Neutrophil (primary cell): ENCODE measurements around the gene WNT9A.

Source experiments
- H3K27ac ChIP-seq: fragments of 200-600 bp; sonication (generic); 2 replicates; pipeline ENCODE4 v1.5.1; 2016; ENCODE audit warnings: mild to moderate bottlenecking, moderate library complexity
- H3K27me3 ChIP-seq: fragments of 200-600 bp; sonication (generic); 2 replicates; pipeline ENCODE4 v1.6.0; 2016; ENCODE audit warnings: mild to moderate bottlenecking
- H3K36me3 ChIP-seq: fragments of 200-600 bp; sonication (generic); 2 replicates; pipeline ENCODE4 v1.5.1; 2017
- H3K4me1 ChIP-seq, 2 experiments: fragments of 200-600 bp in 1 of 2; sonication (generic) in 1 of 2; 1 replicate in 1 of 2; 2 replicates in 1 of 2; pipeline versions ENCODE4 v1.5.1 to v1.6.1; 2013 to 2016; ENCODE audit warnings: low read depth in 1 of 2, low read length in 1 of 2, mild to moderate bottlenecking in 1 of 2, moderate library complexity in 1 of 2; ENCODE audit not compliant: control insufficient read depth in 1 of 2, insufficient read depth in 1 of 2
- H3K4me3 ChIP-seq, 2 experiments: fragments of 200-600 bp in 1 of 2; sonication (generic) in 1 of 2; 1 replicate in 1 of 2; 2 replicates in 1 of 2; pipeline ENCODE4 v1.5.1; 2013 to 2016; ENCODE audit warnings: low read depth in 1 of 2, low read length in 1 of 2, mild to moderate bottlenecking in 1 of 2, moderate library complexity in 1 of 2
- H3K9me3 ChIP-seq: fragments of 200-600 bp; sonication (generic); 2 replicates; pipeline ENCODE4 v1.5.1; 2016
- TF ChIP-seq, protein P1 (sequence below): fragments of 200-600 bp; sonication (generic); IDR thresholded peaks from 2 replicates; pipeline ENCODE4 v1.5.1; 2016; ENCODE audit warnings: antibody characterized with exemption

The WNT9A gene

DNA sequence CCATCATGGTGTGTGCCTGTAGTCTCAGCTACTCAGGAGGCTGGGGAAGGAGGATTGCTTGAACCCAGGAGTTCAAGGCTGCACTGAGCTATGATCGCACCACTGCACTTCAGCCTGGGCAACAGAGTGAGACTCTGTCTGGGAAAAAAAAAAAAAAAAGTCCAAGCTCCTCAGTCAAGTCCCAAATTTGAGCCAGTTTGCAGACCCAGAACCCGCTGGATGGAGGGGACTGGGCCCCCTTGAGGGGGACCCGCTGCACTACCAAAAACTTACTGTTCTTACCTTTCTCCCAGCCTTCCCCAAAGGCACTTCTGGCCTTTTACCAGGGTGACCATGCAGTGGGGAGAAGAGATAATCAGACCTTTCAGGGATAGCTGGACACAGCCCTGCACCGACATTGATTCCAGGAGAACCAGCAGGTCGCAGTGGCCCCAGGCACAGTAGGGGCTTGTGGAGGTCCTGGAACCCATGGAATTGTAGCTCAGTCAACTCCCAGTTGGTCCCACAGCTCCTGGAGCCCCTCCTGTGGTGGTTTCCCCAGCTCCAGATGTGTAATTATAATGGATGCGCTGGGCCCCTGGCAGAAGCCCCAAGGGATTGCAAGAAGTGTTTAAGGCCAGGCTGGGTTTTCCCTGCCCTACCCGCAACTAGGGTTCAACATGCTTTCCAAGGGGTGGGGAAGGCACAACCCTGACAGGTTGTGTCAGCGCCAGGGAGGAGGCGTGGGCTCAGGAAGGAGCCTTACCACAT is 4.1 kb upstream of the WNT9A start:
- H3K9me3 ChIP-seq, result no peaks in the 10 kb centered on the region
- H3K4me3 ChIP-seq, result no peak overlapping the region
- no peaks in the 10 kb centered on the region for H3K36me3 ChIP-seq
- H3K4me1 ChIP-seq, result peaks cover 5 to 6% of the 10 kb centered on the region in 2 experiments
- TF ChIP-seq, protein P1, sequence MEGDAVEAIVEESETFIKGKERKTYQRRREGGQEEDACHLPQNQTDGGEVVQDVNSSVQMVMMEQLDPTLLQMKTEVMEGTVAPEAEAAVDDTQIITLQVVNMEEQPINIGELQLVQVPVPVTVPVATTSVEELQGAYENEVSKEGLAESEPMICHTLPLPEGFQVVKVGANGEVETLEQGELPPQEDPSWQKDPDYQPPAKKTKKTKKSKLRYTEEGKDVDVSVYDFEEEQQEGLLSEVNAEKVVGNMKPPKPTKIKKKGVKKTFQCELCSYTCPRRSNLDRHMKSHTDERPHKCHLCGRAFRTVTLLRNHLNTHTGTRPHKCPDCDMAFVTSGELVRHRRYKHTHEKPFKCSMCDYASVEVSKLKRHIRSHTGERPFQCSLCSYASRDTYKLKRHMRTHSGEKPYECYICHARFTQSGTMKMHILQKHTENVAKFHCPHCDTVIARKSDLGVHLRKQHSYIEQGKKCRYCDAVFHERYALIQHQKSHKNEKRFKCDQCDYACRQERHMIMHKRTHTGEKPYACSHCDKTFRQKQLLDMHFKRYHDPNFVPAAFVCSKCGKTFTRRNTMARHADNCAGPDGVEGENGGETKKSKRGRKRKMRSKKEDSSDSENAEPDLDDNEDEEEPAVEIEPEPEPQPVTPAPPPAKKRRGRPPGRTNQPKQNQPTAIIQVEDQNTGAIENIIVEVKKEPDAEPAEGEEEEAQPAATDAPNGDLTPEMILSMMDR, result no peak
- H3K27ac ChIP-seq, result no peak overlapping the region
- peaks cover 100% of the 10 kb centered on the region for H3K27me3 ChIP-seq

DNA sequence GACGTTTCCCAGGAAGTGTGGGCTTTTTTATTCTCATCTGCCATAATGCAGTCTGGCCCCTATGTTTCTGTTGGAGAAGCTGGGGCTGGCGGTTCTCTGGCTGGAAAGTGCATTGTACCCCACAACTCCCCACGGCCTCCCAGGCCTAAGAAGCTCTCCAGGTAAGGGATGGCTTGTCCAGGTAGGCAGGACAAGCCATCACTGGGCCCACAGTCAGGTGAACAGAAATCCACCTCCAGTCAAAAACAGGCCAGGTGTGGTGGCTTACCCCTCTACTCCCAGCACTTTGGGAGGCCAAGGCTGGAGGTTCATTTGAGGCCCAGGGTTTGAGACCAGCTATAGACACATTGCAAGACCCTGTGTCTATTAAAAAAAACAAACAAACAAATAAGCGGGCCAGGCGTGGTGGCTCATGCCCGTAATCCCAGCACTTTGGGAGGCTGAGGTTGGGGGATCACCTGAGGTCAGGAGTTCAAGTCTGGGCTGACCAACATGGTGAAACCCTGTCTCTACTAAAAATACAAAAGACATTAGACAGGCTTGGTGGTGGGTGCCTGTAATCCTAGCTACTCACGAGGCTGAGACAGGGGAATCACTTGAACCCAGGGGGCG is 3.1 kb upstream of the WNT9A start:
- Histone ChIP-seq H3K9me3 (no peaks in the 10 kb centered on the region), H3K27ac (no peak overlapping the region), H3K4me1 (peaks cover 6 to 9% of the 10 kb centered on the region in 2 experiments), H3K36me3 (no peaks in the 10 kb centered on the region), H3K27me3 (peaks cover 100% of the 10 kb centered on the region), H3K4me3 (no peak overlapping the region)
- TF ChIP-seq, protein P1, result no peak

DNA sequence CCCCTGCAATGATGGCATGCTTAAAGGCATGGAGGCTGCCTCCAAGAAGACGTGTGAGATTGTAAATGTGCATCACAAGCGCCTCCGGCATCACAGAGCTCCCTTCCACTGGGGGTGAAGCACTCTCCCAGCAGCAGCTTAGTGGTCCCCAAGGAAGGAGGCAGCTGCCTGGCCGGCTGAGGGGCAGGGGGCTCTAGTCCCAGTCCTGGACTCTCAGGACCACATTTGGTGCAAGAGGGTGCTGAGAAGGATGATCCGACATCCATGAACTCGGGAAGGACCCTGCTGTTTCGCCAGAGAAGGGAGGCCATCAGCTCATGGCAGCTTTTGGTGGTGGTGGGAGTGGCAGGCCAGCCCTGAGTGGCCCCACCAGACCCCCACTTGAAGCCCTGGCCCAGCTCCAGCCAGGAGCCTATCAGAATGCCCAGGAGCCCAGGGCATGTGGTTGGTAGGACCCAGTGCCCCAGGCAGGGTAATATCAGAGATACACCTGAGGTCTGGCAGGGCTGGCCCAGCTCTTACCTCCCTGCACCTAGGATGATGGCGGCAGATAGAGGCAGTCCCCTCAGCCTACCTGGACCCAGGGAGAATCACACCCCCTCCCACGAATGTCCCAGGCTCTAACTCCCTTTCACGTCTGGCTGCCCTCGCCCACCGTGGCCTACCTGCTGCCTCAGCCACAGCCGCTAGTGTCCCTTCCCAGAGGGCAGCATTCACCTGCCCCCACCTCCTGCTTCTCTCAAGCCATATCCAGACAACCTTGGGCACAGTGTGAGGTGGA is 2.4 kb upstream of the WNT9A start:
- Histone ChIP-seq H3K36me3 (no peaks in the 10 kb centered on the region), H3K27me3 (peaks cover 100% of the 10 kb centered on the region), H3K4me1 (peaks cover 6 to 9% of the 10 kb centered on the region in 2 experiments), H3K27ac (no peak overlapping the region), H3K4me3 (no peak overlapping the region), H3K9me3 (no peaks in the 10 kb centered on the region)
- TF ChIP-seq, protein P1, result no peak

DNA sequence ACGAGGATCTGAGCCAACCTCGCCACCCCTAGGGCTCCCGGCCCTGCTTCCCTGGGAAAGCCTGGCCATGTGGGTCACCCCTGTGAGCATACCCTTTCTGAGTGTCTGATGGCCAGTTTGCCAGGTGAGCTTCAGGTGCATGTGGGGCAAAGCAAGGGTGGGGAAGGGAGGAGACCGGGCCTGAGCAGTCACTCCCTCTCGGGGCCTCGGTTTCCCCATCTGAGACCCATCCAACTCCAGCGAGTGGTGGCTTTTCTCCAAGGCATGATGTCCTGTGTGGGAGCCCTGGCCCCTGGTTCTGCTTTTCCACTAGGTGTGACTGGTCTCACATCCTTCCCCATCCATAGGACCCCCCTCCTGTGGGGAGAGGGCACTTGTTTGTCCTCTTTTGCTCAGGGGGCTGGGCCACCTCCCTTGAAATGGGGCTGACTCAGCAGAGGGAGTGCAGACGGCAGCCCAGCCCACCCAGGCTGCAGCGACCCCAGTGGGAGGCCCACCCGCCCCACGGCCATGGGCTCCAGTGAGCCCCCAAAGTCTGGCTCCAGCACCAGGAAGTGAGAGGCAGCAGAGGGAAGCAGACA is 1.7 kb upstream of the WNT9A start:
- Histone ChIP-seq H3K9me3 (no peaks in the 10 kb centered on the region), H3K27ac (no peak overlapping the region), H3K4me3 (no peak overlapping the region), H3K27me3 (peaks cover 100% of the 10 kb centered on the region), H3K4me1 (peaks cover 6 to 9% of the 10 kb centered on the region in 2 experiments), H3K36me3 (no peaks in the 10 kb centered on the region)
- TF ChIP-seq, protein P1, result no peak

DNA sequence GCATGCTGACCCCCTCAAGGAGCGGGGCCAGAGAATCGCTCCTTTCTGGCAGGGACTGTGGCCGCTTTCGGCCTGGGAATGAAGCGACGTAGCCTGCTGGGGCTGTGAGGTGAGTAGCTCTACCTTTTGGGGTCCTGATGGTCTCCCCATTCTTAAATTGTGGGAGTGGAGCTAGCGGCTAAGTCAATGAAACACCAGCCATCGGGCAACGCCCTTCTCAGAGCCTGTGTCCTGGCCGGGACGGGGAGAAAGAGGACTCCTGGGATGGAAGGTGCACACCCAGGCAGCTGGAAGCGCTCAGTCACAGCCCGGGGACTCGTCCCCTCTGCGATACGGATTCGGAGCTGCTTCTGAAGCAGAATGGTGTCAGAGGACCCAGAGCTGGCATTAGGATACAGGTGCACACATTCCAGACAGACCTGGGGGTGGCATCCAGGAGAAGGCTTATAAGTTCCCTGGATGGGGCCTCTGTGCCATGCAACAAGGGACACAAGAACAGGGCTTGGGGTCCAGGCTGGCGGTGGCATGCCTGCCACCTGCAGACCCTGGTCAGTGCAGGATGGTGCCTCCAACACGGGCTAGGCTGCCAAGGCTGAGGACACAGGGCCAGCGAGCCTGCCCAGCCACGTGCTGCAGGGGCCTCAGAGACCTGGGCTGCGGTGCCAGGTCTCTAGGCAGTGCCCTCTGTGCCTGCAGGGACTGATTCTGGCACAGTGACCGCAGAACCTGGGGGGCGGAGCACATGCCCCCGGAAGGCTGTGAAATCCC is 945 bp upstream of the WNT9A start:
- TF ChIP-seq, protein P1, result no peak
- Histone ChIP-seq H3K4me1 (peaks cover 6 to 9% of the 10 kb centered on the region in 2 experiments), H3K27ac (no peak overlapping the region), H3K4me3 (no peak overlapping the region), H3K9me3 (no peaks in the 10 kb centered on the region), H3K27me3 (peaks cover 94% of the 10 kb centered on the region), H3K36me3 (no peaks in the 10 kb centered on the region)
